ENCODE measurements around the gene TULP4.

The TULP4 gene

GRCh38 chr6:158503846-158504245 lies 191.6 kb downstream of the TULP4 start:
- no peak for TF ChIP-seq EP300 (IDR thresholded peaks at IDR 0.05; ENCODE audit: borderline replicate concordance)

GRCh38 chr6:158505194-158505593 lies 192.9 kb downstream of the TULP4 start:
- TF ChIP-seq EP300 (IDR thresholded peaks at IDR 0.05; ENCODE audit: borderline replicate concordance) (no peak), YY1 (IDR thresholded peaks at IDR 0.05; ENCODE audit: low read depth) (no peak), TAF1 (IDR thresholded peaks at IDR 0.05; ENCODE audit: low read depth) (no peak), MAX (IDR thresholded peaks at IDR 0.05) (no peak), ZBTB7A (IDR thresholded peaks at IDR 0.05; ENCODE audit: low read depth) (no peak), NFIC (IDR thresholded peaks at IDR 0.05) (no peak), FOXM1 (IDR thresholded peaks at IDR 0.05; ENCODE audit: borderline replicate concordance, low read depth) (no peak), TEAD4 (IDR thresholded peaks at IDR 0.05) (no peak), REST (IDR thresholded peaks at IDR 0.05; ENCODE audit: low read depth) (no peak), CEBPB (IDR thresholded peaks at IDR 0.05) (no peak)

GRCh38 chr6:158506601-158507000 lies 194.3 kb downstream of the TULP4 start:
- no peak for TF ChIP-seq USF1 (IDR thresholded peaks at IDR 0.05)

GRCh38 chr6:158507174-158507573 lies 194.9 kb downstream of the TULP4 start:
- TF ChIP-seq FOXM1 (IDR thresholded peaks at IDR 0.05; ENCODE audit: borderline replicate concordance, low read depth) = no peak

GRCh38 chr6:158508450-158508849 lies 196.2 kb downstream of the TULP4 start:
- TF ChIP-seq CREB1 (IDR thresholded peaks at IDR 0.05; ENCODE audit: low read depth) = no peak
- no peak for TF ChIP-seq REST (IDR thresholded peaks at IDR 0.05; ENCODE audit: low read depth)
- no peak for TF ChIP-seq TEAD4 (IDR thresholded peaks at IDR 0.05)
- no peak for TF ChIP-seq YY1 (IDR thresholded peaks at IDR 0.05; ENCODE audit: low read depth)
- no peak for TF ChIP-seq TAF1 (IDR thresholded peaks at IDR 0.05; ENCODE audit: low read depth)
- no peak for TF ChIP-seq EP300 (IDR thresholded peaks at IDR 0.05; ENCODE audit: borderline replicate concordance)
- no peak for TF ChIP-seq USF1 (IDR thresholded peaks at IDR 0.05)
- no peak for TF ChIP-seq ZBTB7A (IDR thresholded peaks at IDR 0.05; ENCODE audit: low read depth)
- no peak for TF ChIP-seq EGR1 (IDR thresholded peaks at IDR 0.05)
- no peak for TF ChIP-seq TCF12 (IDR thresholded peaks at IDR 0.05; ENCODE audit: low read depth)
- no peak for TF ChIP-seq CEBPB (IDR thresholded peaks at IDR 0.05)
- TF ChIP-seq RAD21 (IDR thresholded peaks at IDR 0.05; ENCODE audit: low read depth) = no peak
- no peak for TF ChIP-seq MAX (IDR thresholded peaks at IDR 0.05)
- TF ChIP-seq FOXM1 (IDR thresholded peaks at IDR 0.05; ENCODE audit: borderline replicate concordance, low read depth) = no peak
- no peak for TF ChIP-seq NFIC (IDR thresholded peaks at IDR 0.05)

- TF ChIP-seq EGR1 (IDR thresholded peaks at IDR 0.05) (no peak), YY1 (IDR thresholded peaks at IDR 0.05; ENCODE audit: low read depth) (no peak), USF1 (IDR thresholded peaks at IDR 0.05) (no peak), CEBPB (IDR thresholded peaks at IDR 0.05) (no peak), NFIC (IDR thresholded peaks at IDR 0.05) (no peak), TAF1 (IDR thresholded peaks at IDR 0.05; ENCODE audit: low read depth) (no peak), CREB1 (IDR thresholded peaks at IDR 0.05; ENCODE audit: low read depth) (no peak), REST (IDR thresholded peaks at IDR 0.05; ENCODE audit: low read depth) (no peak), ZBTB7A (IDR thresholded peaks at IDR 0.05; ENCODE audit: low read depth) (no peak), RAD21 (IDR thresholded peaks at IDR 0.05; ENCODE audit: low read depth) (no peak), MAX (IDR thresholded peaks at IDR 0.05) (no peak), EP300 (IDR thresholded peaks at IDR 0.05; ENCODE audit: borderline replicate concordance) (no peak), TEAD4 (IDR thresholded peaks at IDR 0.05) (no peak)
Observed at GRCh38 chr6:158509465-158509864, 197.2 kb downstream of the TULP4 start.
